ENCODE data around the gene CDK14.

DNA sequence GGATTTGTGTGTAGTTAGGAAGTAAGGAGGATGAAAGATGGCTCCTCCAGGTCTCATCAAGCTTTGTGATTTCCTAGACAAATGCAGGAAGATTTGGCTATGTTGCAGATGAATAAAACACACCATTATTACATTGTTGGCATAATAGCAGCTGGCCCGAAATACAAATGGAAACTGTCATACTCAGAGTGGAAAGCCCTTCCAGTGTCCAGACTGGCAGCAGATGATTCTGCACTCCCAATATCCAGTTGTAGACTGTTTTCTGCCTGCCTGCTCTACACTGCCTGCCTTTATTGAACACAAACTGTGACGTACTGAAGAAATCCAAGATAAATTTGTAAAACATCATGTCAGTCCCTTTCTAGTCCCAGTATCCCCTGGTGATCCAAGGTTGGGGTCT lies 568.4 kb downstream of the CDK14 start:
- TF ChIP-seq, protein P1, sequence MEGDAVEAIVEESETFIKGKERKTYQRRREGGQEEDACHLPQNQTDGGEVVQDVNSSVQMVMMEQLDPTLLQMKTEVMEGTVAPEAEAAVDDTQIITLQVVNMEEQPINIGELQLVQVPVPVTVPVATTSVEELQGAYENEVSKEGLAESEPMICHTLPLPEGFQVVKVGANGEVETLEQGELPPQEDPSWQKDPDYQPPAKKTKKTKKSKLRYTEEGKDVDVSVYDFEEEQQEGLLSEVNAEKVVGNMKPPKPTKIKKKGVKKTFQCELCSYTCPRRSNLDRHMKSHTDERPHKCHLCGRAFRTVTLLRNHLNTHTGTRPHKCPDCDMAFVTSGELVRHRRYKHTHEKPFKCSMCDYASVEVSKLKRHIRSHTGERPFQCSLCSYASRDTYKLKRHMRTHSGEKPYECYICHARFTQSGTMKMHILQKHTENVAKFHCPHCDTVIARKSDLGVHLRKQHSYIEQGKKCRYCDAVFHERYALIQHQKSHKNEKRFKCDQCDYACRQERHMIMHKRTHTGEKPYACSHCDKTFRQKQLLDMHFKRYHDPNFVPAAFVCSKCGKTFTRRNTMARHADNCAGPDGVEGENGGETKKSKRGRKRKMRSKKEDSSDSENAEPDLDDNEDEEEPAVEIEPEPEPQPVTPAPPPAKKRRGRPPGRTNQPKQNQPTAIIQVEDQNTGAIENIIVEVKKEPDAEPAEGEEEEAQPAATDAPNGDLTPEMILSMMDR (IDR thresholded peaks at IDR 0.05; ENCODE audit: borderline replicate concordance, extremely low read depth, low read length, poor library complexity, severe bottlenecking), result no peak
- TF ChIP-seq EZH2 (IDR thresholded peaks at IDR 0.05; ENCODE audit: borderline replicate concordance, low read depth, low read length, severe bottlenecking), result no peak

All from DND-41 (cell line).